GM12878 (cell line): ENCODE results near the gene LEF1. TPM values are rescaled to one million over a fixed set of nuclear protein-coding genes. Genes with fewer than 3 reads are reported as not detected.
A peak's percentile ranks its signal among the peaks of the same experiment; 100 is the strongest.

Experiments used
- ATAC-seq: fragments of 200-7000 bp; cut with Tn5 transposase; 3 replicates; pipeline ENCODE4 v1.9.1; 2020; ENCODE audit warnings: mild to moderate bottlenecking, moderate library complexity
- BruUV-seq: library from RNA; stranded (reverse); fragments of 400-500 nt; replicated peaks from 2 replicates; lab custom pipeline; 2021; lab: Mats Ljungman, UMichigan
- CTCF ChIA-PET: fragments of 300-600 bp; sonication (Branson Sonifier 250); formaldehyde crosslinking; extraction: SDS; loops from one replicate; lab custom pipeline; 2021; ENCODE audit warnings: inconsistent platforms; lab: Yijun Ruan, JAX
- POLR2A ChIA-PET: fragments of 350-600 bp; formaldehyde crosslinking; extraction: SDS; loops from one replicate; lab custom pipeline; 2021; ENCODE audit warnings: inconsistent platforms; lab: Charles Lee
- RAD21 ChIA-PET: fragments of 300-600 bp; sonication (Branson Sonifier 250); formaldehyde crosslinking; loops from one replicate; lab custom pipeline; 2023; ENCODE audit warnings: antibody characterized with exemption; ENCODE audit not compliant: unreplicated experiment; lab: Charles Lee
- SMC1A ChIA-PET: fragments of 300-600 bp; sonication (Branson Sonifier 250); formaldehyde crosslinking; loops from one replicate; lab custom pipeline; 2023; ENCODE audit not compliant: unreplicated experiment, uncharacterized antibody; lab: Charles Lee
- DNase-seq: peaks from one replicate; pipeline ENCODE4 v3.0.0-alpha.2; 2011; ENCODE audit warnings: low read depth, low spot score
- FAIRE-seq: peaks from 3 replicates; lab custom pipeline; 2011; peaks lifted over from hg19 to GRCh38; lab: Jason Lieb, UNC
- H2AFZ ChIP-seq: 2 replicates; pipeline ENCODE4 v1.6.0; 2011; ENCODE audit warnings: low read depth, low read length, control low read depth; ENCODE audit not compliant: control insufficient read depth
- H3K27ac ChIP-seq: 2 replicates; pipeline ENCODE4 v1.5.1; 2011; ENCODE audit warnings: control low read depth; ENCODE audit not compliant: control insufficient read depth, insufficient read depth
- H3K27me3 ChIP-seq, 2 experiments: replicated peaks in 1 of 2; 2 replicates each; pipeline versions ENCODE4 v1.6.0 to v1.6.1; 2011; ENCODE audit warnings: low read length in 1 of 2; ENCODE audit not compliant: control insufficient read depth in 2 of 2, insufficient read depth in 2 of 2
- H3K36me3 ChIP-seq, 2 experiments: 2 replicates each; pipeline ENCODE4 v1.5.1; 2011; ENCODE audit warnings: low read length in 1 of 2; ENCODE audit not compliant: control insufficient read depth in 2 of 2, insufficient read depth in 2 of 2
- H3K4me1 ChIP-seq: 2 replicates; pipeline ENCODE4 v1.6.1; 2011; ENCODE audit warnings: mild to moderate bottlenecking, low read length, moderate library complexity, mixed read lengths; ENCODE audit not compliant: control insufficient read depth, insufficient read depth
- H3K4me2 ChIP-seq: 2 replicates; pipeline ENCODE4 v1.6.0; 2011; ENCODE audit warnings: control low read depth; ENCODE audit not compliant: control insufficient read depth, insufficient read depth
- H3K4me3 ChIP-seq: fragments of 200-600 bp; sonication (generic); 2 replicates; pipeline ENCODE4 v1.5.1; 2016
- H3K79me2 ChIP-seq: 2 replicates; pipeline ENCODE4 v1.6.0; 2011; ENCODE audit warnings: low read length; ENCODE audit not compliant: control insufficient read depth, insufficient read depth
- H3K9ac ChIP-seq: 2 replicates; pipeline ENCODE4 v1.8.0; 2011; ENCODE audit warnings: low read length, control low read depth, mixed read lengths; ENCODE audit not compliant: control insufficient read depth, insufficient read depth
- H3K9me3 ChIP-seq: replicated peaks from 3 replicates; pipeline ENCODE4 v1.5.1; 2011; ENCODE audit warnings: mild to moderate bottlenecking, low read length; ENCODE audit not compliant: control insufficient read depth, insufficient read depth
- H4K20me1 ChIP-seq: 2 replicates; pipeline ENCODE4 v1.6.0; 2011; ENCODE audit not compliant: control insufficient read depth, insufficient read depth
- KLF5 ChIP-seq: fragments of 450-650 bp; IDR thresholded peaks from 2 replicates; pipeline ENCODE4 v1.6.1; 2014; ENCODE audit warnings: mild to moderate bottlenecking; ENCODE audit not compliant: partially characterized antibody
- NFYA ChIP-seq: IDR thresholded peaks from 2 replicates; pipeline ENCODE4 v1.6.1; 2011; ENCODE audit warnings: low read depth, mild to moderate bottlenecking, low read length, improper control_type of control experiment, borderline replicate concordance
- POLR2A ChIP-seq: IDR thresholded peaks from 2 replicates; pipeline ENCODE4 v1.6.1; 2011; ENCODE audit warnings: low read depth, mild to moderate bottlenecking, low read length
- POLR2AphosphoS5 ChIP-seq: IDR thresholded peaks from 2 replicates; pipeline ENCODE4 v1.6.1; 2011; ENCODE audit warnings: mild to moderate bottlenecking, low read length, inconsistent platforms
- TAF1 ChIP-seq: IDR thresholded peaks from 2 replicates; pipeline ENCODE4 v1.6.1; 2011; ENCODE audit warnings: mild to moderate bottlenecking, low read depth, low read length, borderline replicate concordance
- WGBS: methylation state at CpG from one replicate; pipeline ENCODE4 v1.1.6; 2016; ENCODE audit warnings: low lambda C conversion rate; ENCODE audit not compliant: insufficient replicate concordance, insufficient coverage; ENCODE audit errors: missing lambda C conversion rate; 5-methylcytosine and 5-hydroxymethylcytosine counted together
- in situ Hi-C: fragments of 300-500 bp; cut with MboI; formaldehyde crosslinking; loops from 9 replicates; pipeline ENCODE4 v1.14.3; 2018; ENCODE audit warnings: mixed read lengths
- intact Hi-C: fragments of 100-400 bp; cut with micrococcal nuclease; formaldehyde crosslinking; loops from one replicate; pipeline ENCODE4 v1.14.2; 2022; ENCODE audit not compliant: unreplicated experiment
- polyA plus RNA-seq, 11 experiments: library from polyadenylated mRNA; depleted of rRNA in 4 of 11; unstranded in 6 of 11; stranded (reverse) in 5 of 11; fragments of >200 nt; fragmentation: Nextera tagmentation in 4 of 11; fragmentation: Illumina TruSeq in 1 of 11; extraction: Ambion mirVana in 4 of 11; extraction: Trizol in 1 of 11; gene quantifications; 1 replicate in 1 of 11; 2 replicates in 10 of 11; pipeline versions ENCODE4 v1.2.1 to v1.2.3, GENCODE V29; 2011 to 2016; ENCODE audit warnings: inconsistent platforms in 2 of 11, missing spikeins in 2 of 11, low read depth in 1 of 11
- total RNA-seq, 4 experiments: library from RNA; depleted of rRNA in 3 of 4; stranded (reverse); fragments of >200 nt in 3 of 4; fragmentation: Illumina TruSeq in 1 of 4; extraction: Trizol in 1 of 4; gene quantifications; 2 replicates each; pipeline versions ENCODE4 v1.2.1 to v1.2.3, GENCODE V29; 2013 to 2021
- TF ChIP-seq, protein P1 (sequence below): fragments of 450-650 bp; formaldehyde crosslinking; IDR thresholded peaks from 2 replicates; pipeline ENCODE4 v1.4.0; 2020; ENCODE audit warnings: mild to moderate bottlenecking, moderate library complexity
- TF ChIP-seq, protein P2 (sequence below): fragments of 450-650 bp; conservative IDR thresholded peaks from 2 replicates; pipeline ENCODE4 v1.6.1; 2017; ENCODE audit warnings: mild to moderate bottlenecking, moderate library complexity
- TF ChIP-seq, protein P3 (sequence below): fragments of 450-650 bp; IDR thresholded peaks from 2 replicates; pipeline ENCODE4 v1.6.1; 2018; ENCODE audit warnings: borderline replicate concordance, mild to moderate bottlenecking; ENCODE audit not compliant: partially characterized antibody
- TF ChIP-seq, protein P4 (sequence below): fragments of 450-650 bp; IDR thresholded peaks from 2 replicates; pipeline ENCODE4 v1.6.1; 2016; ENCODE audit warnings: mild to moderate bottlenecking

Gene LEF1
- total and polyA plus RNA-seq, 10 of the 15 experiments (the other 5 are each of a cell fraction or from before 2014, with no cell fraction given): 10.2 to 38.1 (median 19.5) TPM

DNA sequence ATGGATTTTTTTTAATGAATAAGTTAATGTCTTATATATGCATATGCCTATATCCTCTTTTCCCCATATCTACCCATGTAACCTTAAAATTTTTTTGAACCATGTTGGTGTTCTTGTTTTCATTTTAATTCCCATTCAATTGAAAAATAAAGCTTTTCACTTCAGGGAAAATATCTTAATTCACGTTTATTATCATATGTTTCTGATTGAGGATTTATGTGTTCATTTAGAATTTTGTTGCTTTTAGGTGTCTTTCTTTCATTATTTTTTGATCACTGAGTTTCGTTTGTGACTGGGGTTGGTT lies 149.9 kb downstream of the LEF1 start:
- ATAC-seq: no peak
- no peaks in the 10 kb centered on the region for H4K20me1 ChIP-seq
- H3K4me1 ChIP-seq: no peaks in the 10 kb centered on the region
- TF ChIP-seq TAF1 (no peak), KLF5 (no peak), POLR2A (no peak), POLR2AphosphoS5 (no peak), NFYA (no peak)
- TF ChIP-seq, protein P1, sequence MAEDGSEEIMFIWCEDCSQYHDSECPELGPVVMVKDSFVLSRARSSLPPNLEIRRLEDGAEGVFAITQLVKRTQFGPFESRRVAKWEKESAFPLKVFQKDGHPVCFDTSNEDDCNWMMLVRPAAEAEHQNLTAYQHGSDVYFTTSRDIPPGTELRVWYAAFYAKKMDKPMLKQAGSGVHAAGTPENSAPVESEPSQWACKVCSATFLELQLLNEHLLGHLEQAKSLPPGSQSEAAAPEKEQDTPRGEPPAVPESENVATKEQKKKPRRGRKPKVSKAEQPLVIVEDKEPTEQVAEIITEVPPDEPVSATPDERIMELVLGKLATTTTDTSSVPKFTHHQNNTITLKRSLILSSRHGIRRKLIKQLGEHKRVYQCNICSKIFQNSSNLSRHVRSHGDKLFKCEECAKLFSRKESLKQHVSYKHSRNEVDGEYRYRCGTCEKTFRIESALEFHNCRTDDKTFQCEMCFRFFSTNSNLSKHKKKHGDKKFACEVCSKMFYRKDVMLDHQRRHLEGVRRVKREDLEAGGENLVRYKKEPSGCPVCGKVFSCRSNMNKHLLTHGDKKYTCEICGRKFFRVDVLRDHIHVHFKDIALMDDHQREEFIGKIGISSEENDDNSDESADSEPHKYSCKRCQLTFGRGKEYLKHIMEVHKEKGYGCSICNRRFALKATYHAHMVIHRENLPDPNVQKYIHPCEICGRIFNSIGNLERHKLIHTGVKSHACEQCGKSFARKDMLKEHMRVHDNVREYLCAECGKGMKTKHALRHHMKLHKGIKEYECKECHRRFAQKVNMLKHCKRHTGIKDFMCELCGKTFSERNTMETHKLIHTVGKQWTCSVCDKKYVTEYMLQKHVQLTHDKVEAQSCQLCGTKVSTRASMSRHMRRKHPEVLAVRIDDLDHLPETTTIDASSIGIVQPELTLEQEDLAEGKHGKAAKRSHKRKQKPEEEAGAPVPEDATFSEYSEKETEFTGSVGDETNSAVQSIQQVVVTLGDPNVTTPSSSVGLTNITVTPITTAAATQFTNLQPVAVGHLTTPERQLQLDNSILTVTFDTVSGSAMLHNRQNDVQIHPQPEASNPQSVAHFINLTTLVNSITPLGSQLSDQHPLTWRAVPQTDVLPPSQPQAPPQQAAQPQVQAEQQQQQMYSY (CRISPR knock-in tag): no peak
- TF ChIP-seq, protein P2, sequence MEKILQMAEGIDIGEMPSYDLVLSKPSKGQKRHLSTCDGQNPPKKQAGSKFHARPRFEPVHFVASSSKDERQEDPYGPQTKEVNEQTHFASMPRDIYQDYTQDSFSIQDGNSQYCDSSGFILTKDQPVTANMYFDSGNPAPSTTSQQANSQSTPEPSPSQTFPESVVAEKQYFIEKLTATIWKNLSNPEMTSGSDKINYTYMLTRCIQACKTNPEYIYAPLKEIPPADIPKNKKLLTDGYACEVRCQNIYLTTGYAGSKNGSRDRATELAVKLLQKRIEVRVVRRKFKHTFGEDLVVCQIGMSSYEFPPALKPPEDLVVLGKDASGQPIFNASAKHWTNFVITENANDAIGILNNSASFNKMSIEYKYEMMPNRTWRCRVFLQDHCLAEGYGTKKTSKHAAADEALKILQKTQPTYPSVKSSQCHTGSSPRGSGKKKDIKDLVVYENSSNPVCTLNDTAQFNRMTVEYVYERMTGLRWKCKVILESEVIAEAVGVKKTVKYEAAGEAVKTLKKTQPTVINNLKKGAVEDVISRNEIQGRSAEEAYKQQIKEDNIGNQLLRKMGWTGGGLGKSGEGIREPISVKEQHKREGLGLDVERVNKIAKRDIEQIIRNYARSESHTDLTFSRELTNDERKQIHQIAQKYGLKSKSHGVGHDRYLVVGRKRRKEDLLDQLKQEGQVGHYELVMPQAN: no peak
- TF ChIP-seq, protein P3, sequence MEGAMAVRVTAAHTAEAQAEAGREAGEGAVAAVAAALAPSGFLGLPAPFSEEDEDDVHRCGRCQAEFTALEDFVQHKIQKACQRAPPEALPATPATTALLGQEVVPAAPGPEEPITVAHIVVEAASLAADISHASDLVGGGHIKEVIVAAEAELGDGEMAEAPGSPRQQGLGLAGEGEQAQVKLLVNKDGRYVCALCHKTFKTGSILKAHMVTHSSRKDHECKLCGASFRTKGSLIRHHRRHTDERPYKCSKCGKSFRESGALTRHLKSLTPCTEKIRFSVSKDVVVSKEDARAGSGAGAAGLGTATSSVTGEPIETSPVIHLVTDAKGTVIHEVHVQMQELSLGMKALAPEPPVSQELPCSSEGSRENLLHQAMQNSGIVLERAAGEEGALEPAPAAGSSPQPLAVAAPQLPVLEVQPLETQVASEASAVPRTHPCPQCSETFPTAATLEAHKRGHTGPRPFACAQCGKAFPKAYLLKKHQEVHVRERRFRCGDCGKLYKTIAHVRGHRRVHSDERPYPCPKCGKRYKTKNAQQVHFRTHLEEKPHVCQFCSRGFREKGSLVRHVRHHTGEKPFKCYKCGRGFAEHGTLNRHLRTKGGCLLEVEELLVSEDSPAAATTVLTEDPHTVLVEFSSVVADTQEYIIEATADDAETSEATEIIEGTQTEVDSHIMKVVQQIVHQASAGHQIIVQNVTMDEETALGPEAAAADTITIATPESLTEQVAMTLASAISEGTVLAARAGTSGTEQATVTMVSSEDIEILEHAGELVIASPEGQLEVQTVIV: no peak
- TF ChIP-seq, protein P4, sequence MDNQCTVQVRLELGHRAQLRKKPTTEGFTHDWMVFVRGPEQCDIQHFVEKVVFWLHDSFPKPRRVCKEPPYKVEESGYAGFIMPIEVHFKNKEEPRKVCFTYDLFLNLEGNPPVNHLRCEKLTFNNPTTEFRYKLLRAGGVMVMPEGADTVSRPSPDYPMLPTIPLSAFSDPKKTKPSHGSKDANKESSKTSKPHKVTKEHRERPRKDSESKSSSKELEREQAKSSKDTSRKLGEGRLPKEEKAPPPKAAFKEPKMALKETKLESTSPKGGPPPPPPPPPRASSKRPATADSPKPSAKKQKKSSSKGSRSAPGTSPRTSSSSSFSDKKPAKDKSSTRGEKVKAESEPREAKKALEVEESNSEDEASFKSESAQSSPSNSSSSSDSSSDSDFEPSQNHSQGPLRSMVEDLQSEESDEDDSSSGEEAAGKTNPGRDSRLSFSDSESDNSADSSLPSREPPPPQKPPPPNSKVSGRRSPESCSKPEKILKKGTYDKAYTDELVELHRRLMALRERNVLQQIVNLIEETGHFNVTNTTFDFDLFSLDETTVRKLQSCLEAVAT: no peak
- no peaks in the 10 kb centered on the region for H3K79me2 ChIP-seq
- no peak overlapping the region for H3K9ac ChIP-seq
- intact Hi-C loops (loop anchor here (1.0 kb wide), 2 partner anchors 474 to 553 kb away; no protein-coding TSS in a partner anchor), in situ Hi-C loops (loop anchor here (5.0 kb wide), 1 partner anchor 553 kb away; no protein-coding TSS in a partner anchor)
- POLR2A ChIA-PET: interaction anchor here (1.4 to 1.8 kb wide), 3 partner anchors 15 to 27 kb away, joined by 3 to 4 read pairs (median 4); no protein-coding TSS in a partner anchor
- no peak overlapping the region for H3K4me3 ChIP-seq
- H3K27me3 ChIP-seq: no peaks in the 10 kb centered on the region
- SMC1A ChIA-PET: interaction anchor here (0.7 to 3.9 kb wide), 31 partner anchors 10 to 581 kb away, joined by 3 to 34 read pairs (median 4); partner anchors contain the start of gene HADH
- H3K36me3 ChIP-seq: peaks cover 0 to 12% of the 10 kb centered on the region in 2 experiments
- no peak overlapping the region for H3K27ac ChIP-seq
- DNase-seq: no peak
- no peak for FAIRE-seq
- CTCF ChIA-PET: interaction anchor here (0.6 to 4.3 kb wide), 51 partner anchors 8 to 1387 kb away, joined by 3 to 90 read pairs (median 4); no protein-coding TSS in a partner anchor
- H3K4me2 ChIP-seq: no peak overlapping the region
- no TSS peak for BruUV-seq
- RAD21 ChIA-PET: interaction anchor here (0.8 to 5.3 kb wide), 15 partner anchors 10 to 601 kb away, joined by 3 to 43 read pairs (median 5); partner anchors contain the start of gene RPL34
- peak overlapping the region; percentile 23; the same call in 1 of the 2 replicates for H2AFZ ChIP-seq
- no peaks in the 10 kb centered on the region for H3K9me3 ChIP-seq
- WGBS: 27% methylated on average over 2 of the region's 2 CpGs
